PC-9 (cell line): Measurements from ENCODE around the gene GAL3ST1. TPM values are rescaled to one million over a fixed set of nuclear protein-coding genes. Genes with fewer than 3 reads are reported as not detected.
A peak's percentile ranks its signal among the peaks of the same experiment; 100 is the strongest.
"Not testable (repeated sequence)": the region's sequence is repeated elsewhere in the genome, so short reads cannot be mapped to it uniquely, and the experiment has no call there.

Experiments used
- BruUV-seq: library from RNA; stranded (reverse); fragments of 400-500 nt; replicated peaks from 2 replicates; lab custom pipeline; 2021; lab: Mats Ljungman, UMichigan
- CTCF ChIA-PET: fragments of 300-600 bp; sonication (Branson Sonifier 250); formaldehyde crosslinking; loops from one replicate; lab custom pipeline; 2022; ENCODE audit warnings: antibody characterized with exemption; lab: Charles Lee
- POLR2A ChIA-PET: fragments of 300-600 bp; sonication (Branson Sonifier 250); formaldehyde crosslinking; loops from one replicate; lab custom pipeline; 2022; ENCODE audit warnings: antibody characterized with exemption; ENCODE audit not compliant: unreplicated experiment; lab: Charles Lee
- DNase-seq, 2 experiments: peaks; one replicate each; pipeline versions ENCODE4 v3.0.0 to v3.0.0-alpha.2; 2015 to 2022; ENCODE audit warnings: mixed read lengths in 1 of 2
- H2AFZ ChIP-seq: fragments of 200-600 bp; sonication (generic); 2 replicates; pipeline ENCODE4 v1.8.1; 2017; ENCODE audit warnings: antibody characterized with exemption
- H3F3A ChIP-seq: fragments of 200-600 bp; sonication (generic); 2 replicates; pipeline ENCODE4 v1.8.1; 2017; ENCODE audit warnings: antibody characterized with exemption, mild to moderate bottlenecking, low read depth; ENCODE audit not compliant: insufficient read depth
- H3K27ac ChIP-seq: fragments of 200-600 bp; sonication (generic); 2 replicates; pipeline ENCODE4 v1.6.1; 2016; ENCODE audit warnings: mixed run types
- H3K27me3 ChIP-seq: fragments of 200-600 bp; sonication (generic); 2 replicates; pipeline ENCODE4 v1.6.1; 2016; ENCODE audit warnings: low read depth, mixed run types; ENCODE audit not compliant: insufficient read depth
- H3K36me3 ChIP-seq: fragments of 200-600 bp; sonication (generic); 2 replicates; pipeline ENCODE4 v1.6.1; 2016; ENCODE audit warnings: low read depth, mixed run types
- H3K4me1 ChIP-seq: fragments of 200-600 bp; sonication (generic); replicated peaks from 2 replicates; pipeline ENCODE4 v1.6.1; 2016; ENCODE audit warnings: mixed run types; ENCODE audit not compliant: insufficient read depth
- H3K4me2 ChIP-seq: fragments of 200-600 bp; sonication (generic); 2 replicates; pipeline ENCODE4 v1.6.1; 2017; ENCODE audit warnings: mixed run types
- H3K4me3 ChIP-seq: fragments of 200-600 bp; sonication (generic); 2 replicates; pipeline ENCODE4 v1.6.1; 2016; ENCODE audit warnings: mixed run types
- H3K79me2 ChIP-seq: fragments of 200-600 bp; sonication (generic); 2 replicates; pipeline ENCODE4 v1.6.1; 2017; ENCODE audit warnings: low read depth, mixed run types
- H3K9me2 ChIP-seq: fragments of 200-600 bp; sonication (generic); 2 replicates; pipeline ENCODE4 v1.8.1; 2017; ENCODE audit warnings: mild to moderate bottlenecking; ENCODE audit not compliant: insufficient read depth
- H3K9me3 ChIP-seq: fragments of 200-600 bp; sonication (generic); 2 replicates; pipeline ENCODE4 v1.8.1; 2016; ENCODE audit warnings: low read depth; ENCODE audit not compliant: insufficient read depth
- H4K20me1 ChIP-seq: fragments of 200-600 bp; sonication (generic); 2 replicates; pipeline ENCODE4 v1.8.1; 2017; ENCODE audit not compliant: insufficient read depth
- EZH2 ChIP-seq: fragments of 200-600 bp; sonication (generic); IDR thresholded peaks from 2 replicates; pipeline ENCODE4 v1.8.0; 2017; ENCODE audit warnings: antibody characterized with exemption, low read depth
- intact Hi-C: fragments of 100-400 bp; cut with micrococcal nuclease; formaldehyde crosslinking; loops from one replicate; pipeline ENCODE4 v1.10.0; 2022; ENCODE audit not compliant: unreplicated experiment
- total RNA-seq: library from RNA; stranded (reverse); gene quantifications from 2 replicates; pipeline ENCODE4 v1.2.3, GENCODE V29; 2021
- TF ChIP-seq, protein P1 (sequence below): fragments of 200-600 bp; sonication (generic); conservative IDR thresholded peaks from 2 replicates; pipeline ENCODE4 v1.6.1; 2017; ENCODE audit warnings: mixed run types, antibody characterized with exemption, mild to moderate bottlenecking, moderate library complexity

GAL3ST1 gene
- total RNA-seq, 1 experiment from 2014 or later: 0.52 TPM

DNA sequence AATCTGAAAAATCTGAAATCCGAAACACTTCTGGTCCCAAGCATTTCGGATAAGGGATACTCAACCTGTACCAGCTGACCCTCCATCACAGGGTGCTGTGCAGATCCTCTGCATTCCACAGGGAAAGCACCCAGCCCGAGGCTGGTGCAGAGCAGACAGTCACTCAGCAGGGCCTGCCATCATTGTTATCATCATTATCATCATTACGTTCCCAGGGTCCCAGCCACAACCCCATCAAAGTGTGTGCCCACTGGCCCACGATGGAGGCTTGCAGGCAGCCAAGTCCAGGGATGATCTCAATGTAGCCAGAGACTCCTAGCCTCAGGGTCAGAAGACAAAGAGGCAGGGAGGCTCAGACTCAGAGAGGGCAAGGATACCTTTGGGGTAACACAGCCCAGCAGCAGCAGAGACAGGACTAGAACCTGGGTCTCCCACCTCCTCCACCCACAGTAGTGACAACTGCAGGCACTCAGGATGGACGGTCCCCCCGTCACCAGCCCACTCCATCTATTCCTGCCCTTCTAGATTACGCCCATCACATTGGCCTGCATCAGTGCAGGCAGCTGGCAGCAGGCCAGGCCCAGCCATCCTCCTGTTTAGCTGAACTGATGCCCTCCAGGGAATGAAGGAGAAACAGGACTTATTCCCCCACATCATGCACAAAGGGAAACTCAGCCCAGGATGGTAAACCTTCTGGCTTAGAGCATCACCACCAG lies 10.3 kb downstream of the GAL3ST1 start:
- Histone ChIP-seq H3K36me3 (no peaks in the 10 kb centered on the region), H3K27ac (no peak overlapping the region), H3K9me2 (no peaks in the 10 kb centered on the region), H3F3A (peaks cover 17% of the 10 kb centered on the region; the same call in 1 of the 2 replicates), H3K27me3 (no peaks in the 10 kb centered on the region), H3K79me2 (no peaks in the 10 kb centered on the region), H2AFZ (no peak overlapping the region), H3K4me3 (no peak overlapping the region), H3K4me2 (no peak overlapping the region), H3K9me3 (no peaks in the 10 kb centered on the region), H4K20me1 (no peaks in the 10 kb centered on the region), H3K4me1 (peaks cover 20% of the 10 kb centered on the region)
- no peak for DNase-seq
- intact Hi-C loops: no loop called here
- TF ChIP-seq, protein P1, sequence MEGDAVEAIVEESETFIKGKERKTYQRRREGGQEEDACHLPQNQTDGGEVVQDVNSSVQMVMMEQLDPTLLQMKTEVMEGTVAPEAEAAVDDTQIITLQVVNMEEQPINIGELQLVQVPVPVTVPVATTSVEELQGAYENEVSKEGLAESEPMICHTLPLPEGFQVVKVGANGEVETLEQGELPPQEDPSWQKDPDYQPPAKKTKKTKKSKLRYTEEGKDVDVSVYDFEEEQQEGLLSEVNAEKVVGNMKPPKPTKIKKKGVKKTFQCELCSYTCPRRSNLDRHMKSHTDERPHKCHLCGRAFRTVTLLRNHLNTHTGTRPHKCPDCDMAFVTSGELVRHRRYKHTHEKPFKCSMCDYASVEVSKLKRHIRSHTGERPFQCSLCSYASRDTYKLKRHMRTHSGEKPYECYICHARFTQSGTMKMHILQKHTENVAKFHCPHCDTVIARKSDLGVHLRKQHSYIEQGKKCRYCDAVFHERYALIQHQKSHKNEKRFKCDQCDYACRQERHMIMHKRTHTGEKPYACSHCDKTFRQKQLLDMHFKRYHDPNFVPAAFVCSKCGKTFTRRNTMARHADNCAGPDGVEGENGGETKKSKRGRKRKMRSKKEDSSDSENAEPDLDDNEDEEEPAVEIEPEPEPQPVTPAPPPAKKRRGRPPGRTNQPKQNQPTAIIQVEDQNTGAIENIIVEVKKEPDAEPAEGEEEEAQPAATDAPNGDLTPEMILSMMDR: no peak
- TF ChIP-seq EZH2: no peak
- no TSS peak for BruUV-seq
- POLR2A ChIA-PET: interaction anchor here (0.6 kb wide), 1 partner anchor 22 kb away, joined by 4 read pairs; no protein-coding TSS in a partner anchor
- CTCF ChIA-PET: no interaction called here

DNA sequence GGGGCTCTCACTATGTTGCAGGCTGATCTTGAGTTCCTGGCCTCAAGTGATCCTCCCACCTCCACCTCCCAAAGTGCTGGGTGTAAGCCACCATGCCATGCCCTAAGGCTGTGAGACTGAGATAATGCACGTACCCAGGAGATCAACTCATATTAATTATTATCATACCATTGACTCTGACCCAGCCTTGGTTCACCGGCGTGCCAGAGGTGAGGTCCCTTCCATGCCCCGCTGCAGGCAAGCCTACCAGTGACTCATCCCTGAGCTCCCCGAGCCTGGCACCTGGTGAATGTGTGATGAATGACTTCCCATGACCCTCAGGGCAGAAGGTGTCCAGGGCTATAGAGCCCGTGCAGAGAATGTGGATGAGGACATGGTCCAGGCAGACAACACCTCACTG lies 12.1 kb downstream of the GAL3ST1 start:
- no peaks in the 10 kb centered on the region for H3K9me3 ChIP-seq
- no TSS peak for BruUV-seq
- DNase-seq: peak; percentile 89 to 97
- H4K20me1 ChIP-seq: no peaks in the 10 kb centered on the region
- POLR2A ChIA-PET: interaction anchor here (0.6 kb wide), 2 partner anchors 140 to 372 kb away, joined by 3 to 4 read pairs; no protein-coding TSS in a partner anchor
- intact Hi-C loops: no loop called here
- H3K4me2 ChIP-seq: peak overlapping the region; percentile 20
- TF ChIP-seq, protein P1: no peak
- TF ChIP-seq EZH2: no peak
- CTCF ChIA-PET: interaction anchor here (0.5 to 0.7 kb wide), 3 partner anchors 47 to 361 kb away, joined by 3 to 10 read pairs (median 6); no protein-coding TSS in a partner anchor
- H3K27ac ChIP-seq: peak overlapping the region; percentile 7; the same call in 1 of the 2 replicates
- no peak overlapping the region for H3K4me3 ChIP-seq
- H3K27me3 ChIP-seq: no peaks in the 10 kb centered on the region
- H3K36me3 ChIP-seq: no peaks in the 10 kb centered on the region
- H3K79me2 ChIP-seq: no peaks in the 10 kb centered on the region
- peaks cover 17% of the 10 kb centered on the region; the same call in 1 of the 2 replicates for H3F3A ChIP-seq
- no peak overlapping the region for H2AFZ ChIP-seq
- no peaks in the 10 kb centered on the region for H3K9me2 ChIP-seq
- peaks cover 20% of the 10 kb centered on the region for H3K4me1 ChIP-seq

DNA sequence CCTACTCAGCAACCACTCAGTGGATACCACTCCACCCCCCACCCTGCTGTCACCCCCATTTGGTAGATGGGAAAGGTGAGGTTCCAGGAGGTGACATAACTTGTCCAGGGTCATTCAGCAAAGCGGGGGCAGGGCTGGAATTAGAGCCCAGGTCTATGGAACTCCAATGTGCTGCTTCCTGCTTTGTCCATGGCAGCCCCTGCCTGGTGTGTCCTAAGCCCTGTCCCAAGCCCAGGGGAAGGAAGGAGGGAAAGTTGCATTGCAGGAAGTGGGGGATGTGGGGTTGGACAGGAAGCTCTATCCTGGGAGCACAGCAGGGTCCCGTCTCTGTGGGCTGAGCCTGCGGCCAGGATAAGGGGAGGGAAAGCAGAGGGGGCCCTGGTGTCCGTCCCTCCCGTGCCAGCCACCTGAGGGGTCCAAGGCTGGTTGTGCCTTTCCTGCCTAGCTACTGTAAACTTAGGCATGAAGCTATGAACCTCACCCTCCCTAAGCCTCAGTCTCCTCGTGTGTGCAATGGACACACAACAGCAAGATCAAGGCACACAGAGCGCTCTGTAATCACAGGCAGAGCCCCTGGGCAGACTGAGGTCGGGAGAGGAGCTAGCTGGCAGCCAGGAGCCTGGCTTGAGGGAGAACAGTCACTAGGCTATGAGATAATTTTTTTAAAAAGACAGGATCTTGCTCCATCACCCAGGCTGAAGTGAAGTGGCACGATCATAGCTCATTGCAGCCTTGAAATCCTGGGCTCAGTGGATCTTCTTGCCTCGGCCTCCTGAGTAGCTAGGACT lies 12.9 kb downstream of the GAL3ST1 start:
- Histone ChIP-seq H3K9me3 (no peaks in the 10 kb centered on the region), H3K27me3 (no peaks in the 10 kb centered on the region), H2AFZ (no peak overlapping the region), H3K27ac (peak overlapping the region; percentile 7; the same call in 1 of the 2 replicates), H4K20me1 (no peaks in the 10 kb centered on the region), H3K4me1 (peaks cover 20% of the 10 kb centered on the region), H3K36me3 (no peaks in the 10 kb centered on the region), H3K4me2 (peak overlapping the region; percentile 20), H3K79me2 (no peaks in the 10 kb centered on the region), H3K4me3 (no peak overlapping the region), H3K9me2 (no peaks in the 10 kb centered on the region), H3F3A (peaks cover 17% of the 10 kb centered on the region; the same call in 1 of the 2 replicates)
- DNase-seq: peak in 1 of 2 experiments; percentile 42
- intact Hi-C loops: no loop called here
- BruUV-seq: no TSS peak
- POLR2A ChIA-PET: interaction anchor here (0.6 kb wide), 1 partner anchor 373 kb away, joined by 3 read pairs; no protein-coding TSS in a partner anchor
- CTCF ChIA-PET: interaction anchor here (0.5 to 0.7 kb wide), 3 partner anchors 48 to 361 kb away, joined by 6 to 14 read pairs (median 10); no protein-coding TSS in a partner anchor
- TF ChIP-seq, protein P1: no peak
- TF ChIP-seq EZH2: no peak

DNA sequence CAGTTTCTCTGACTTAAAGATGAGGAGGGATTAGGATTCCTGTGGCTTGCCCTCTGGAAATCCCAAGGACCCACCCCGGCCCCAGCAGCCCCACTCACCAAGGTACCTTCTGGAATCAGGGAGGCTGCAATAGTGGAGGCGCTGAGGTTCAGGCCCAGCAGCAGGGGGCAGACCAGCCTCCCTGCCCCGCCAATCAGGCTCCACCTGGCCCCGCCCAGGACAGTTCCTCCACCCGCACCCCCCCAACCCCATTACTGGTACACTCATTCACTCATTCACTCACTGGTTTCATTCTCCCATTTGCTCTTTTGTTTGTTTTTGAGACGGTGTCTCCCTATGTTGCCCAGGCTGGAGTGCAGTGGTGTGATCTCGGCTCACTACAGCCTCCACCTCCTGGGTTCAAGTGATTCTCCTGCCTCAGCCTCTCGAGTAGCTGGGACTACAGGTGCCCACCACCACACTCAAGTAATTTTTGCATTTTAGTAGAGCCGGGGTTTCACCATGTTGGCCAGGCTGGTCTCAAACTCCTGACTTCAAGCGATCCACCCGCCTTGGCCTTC lies 13.7 kb downstream of the GAL3ST1 start:
- H3K4me3 ChIP-seq, H3K36me3 ChIP-seq, DNase-seq, H3K9me2 ChIP-seq, H4K20me1 ChIP-seq, H3K27me3 ChIP-seq, H3K4me2 ChIP-seq, H3K27ac ChIP-seq, POLR2A ChIA-PET, BruUV-seq, H2AFZ ChIP-seq, H3K79me2 ChIP-seq, H3K9me3 ChIP-seq, intact Hi-C loops: not testable (repeated sequence)
- CTCF ChIA-PET: interaction anchor here (0.7 kb wide), 1 partner anchor 68 kb away, joined by 14 read pairs; no protein-coding TSS in a partner anchor
- H3F3A ChIP-seq: peaks cover 20% of the 10 kb centered on the region; the same call in 1 of the 2 replicates
- peaks cover 20% of the 10 kb centered on the region for H3K4me1 ChIP-seq
